GM19025 (cell line): Measurements from ENCODE around the gene NHEJ1.

Source experiments
- ATAC-seq: cut with Tn5 transposase; IDR thresholded peaks from one replicate; pipeline ENCODE4 v1.9.1; 2021; ENCODE audit warnings: mild to moderate bottlenecking, low read depth, moderate library complexity; ENCODE audit not compliant: unreplicated experiment

The NHEJ1 gene

GRCh38 chr2:219183151-219183772 is 22.6 kb upstream of the NHEJ1 start:
- no peak for ATAC-seq

- ATAC-seq = no peak
Observed at GRCh38 chr2:219182331-219183150, 21.9 kb upstream of the NHEJ1 start.

GRCh38 chr2:219181531-219181930 is 20.9 kb upstream of the NHEJ1 start:
- no peak for ATAC-seq

GRCh38 chr2:219180961-219181360 is 20.3 kb upstream of the NHEJ1 start:
- no peak for ATAC-seq

- no peak for ATAC-seq
Observed at GRCh38 chr2:219179601-219180465, 19.2 kb upstream of the NHEJ1 start.

- ATAC-seq = peak; percentile 9
Observed at GRCh38 chr2:219178377-219179175, 18.0 kb upstream of the NHEJ1 start.

- ATAC-seq = peak; percentile 44
Observed at GRCh38 chr2:219177552-219178376, 17.1 kb upstream of the NHEJ1 start, which contains the start of gene RETREG2. RETREG2 (plus strand) TSS chr2:219178275; CDS start chr2:219178353, 78 bp downstream.

GRCh38 chr2:219176818-219177551 is 16.4 kb upstream of the NHEJ1 start, which contains the start of gene CNPPD1:
CNPPD1 (minus strand) TSS chr2:219176925; CDS start chr2:219176828, 97 bp downstream.
- ATAC-seq = peak; percentile 62

GRCh38 chr2:219175928-219176817 is 15.6 kb upstream of the NHEJ1 start:
- ATAC-seq = peak; percentile 15

- ATAC-seq = no peak
Observed at GRCh38 chr2:219175486-219175885, 14.9 kb upstream of the NHEJ1 start.

- no peak for ATAC-seq
Observed at GRCh38 chr2:219174801-219175200, 14.2 kb upstream of the NHEJ1 start.

GRCh38 chr2:219174146-219174545 is 13.5 kb upstream of the NHEJ1 start:
- no peak for ATAC-seq

- no peak for ATAC-seq
Observed at GRCh38 chr2:219173176-219173575, 12.6 kb upstream of the NHEJ1 start.

- no peak for ATAC-seq
Observed at GRCh38 chr2:219172231-219173154, 11.9 kb upstream of the NHEJ1 start.

- no peak for ATAC-seq
Observed at GRCh38 chr2:219171231-219171651, 10.6 kb upstream of the NHEJ1 start.

- no peak for ATAC-seq
Observed at GRCh38 chr2:219169930-219170654, 9.5 kb upstream of the NHEJ1 start, which contains the start of gene SLC23A3. SLC23A3 (minus strand) TSS chr2:219170029; CDS start chr2:219169984, 45 bp downstream.
